ENCODE measurements around the gene RIMS1.

Gene RIMS1

DNA sequence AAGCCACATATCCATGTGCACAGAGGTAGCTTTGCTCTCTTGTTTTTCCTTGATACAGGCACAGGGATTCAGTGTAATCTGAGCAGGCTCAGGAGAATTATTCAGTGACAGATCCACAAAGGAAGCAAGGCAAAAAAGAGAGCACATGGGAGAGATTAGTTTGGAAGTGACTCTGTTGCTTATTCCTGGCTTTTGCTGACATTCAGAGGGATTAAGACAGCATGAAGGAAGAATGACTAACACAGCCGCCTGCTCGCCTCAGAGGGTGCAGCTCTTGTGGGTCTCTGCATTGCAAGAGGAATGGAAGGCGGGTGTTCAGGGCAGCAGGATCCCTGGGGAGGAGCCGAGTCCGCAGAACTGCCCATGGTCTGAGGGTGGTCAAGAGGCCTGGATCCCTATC, 532.1 kb downstream of the RIMS1 start:
- no peak for DNase-seq

DNA sequence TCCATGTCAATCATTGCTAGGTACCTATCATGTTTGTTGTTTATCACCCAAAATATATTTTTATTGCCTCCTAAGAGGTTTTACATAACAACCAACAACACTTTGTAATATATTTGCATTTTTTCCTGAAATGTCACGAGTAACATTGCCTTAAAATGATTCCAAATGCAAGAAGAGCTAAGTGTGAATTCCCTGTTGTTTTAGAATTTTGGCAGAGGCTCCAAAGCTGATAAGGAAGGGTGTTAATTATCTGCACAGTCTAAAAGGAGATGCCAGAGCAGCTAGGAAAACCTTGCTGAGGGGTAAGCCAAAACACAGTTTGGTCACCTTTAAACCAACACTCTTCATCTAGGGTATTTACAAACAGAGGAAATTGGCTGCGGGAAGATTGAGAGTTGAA, 533.6 kb downstream of the RIMS1 start:
- no peak for DNase-seq

DNA sequence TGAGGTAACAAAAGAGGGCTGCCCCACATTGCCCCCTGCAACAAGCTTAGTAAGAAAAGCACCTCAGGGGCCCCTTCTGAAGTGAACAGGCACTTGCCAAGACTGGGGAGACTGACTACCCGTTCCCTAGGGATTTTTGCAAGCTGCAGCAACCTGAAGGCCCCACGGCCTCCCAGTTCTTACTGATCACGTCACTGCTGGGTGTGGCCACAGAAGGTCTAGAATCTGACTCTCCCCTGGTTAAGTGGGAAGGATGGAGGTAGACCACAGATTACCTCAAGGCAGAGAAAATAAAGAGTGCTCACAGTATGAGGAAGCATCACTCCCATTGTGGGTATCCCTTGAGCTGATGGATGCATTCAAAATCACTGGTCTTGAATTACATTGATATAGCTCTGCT, 534.1 kb downstream of the RIMS1 start:
- DNase-seq, result no peak

DNA sequence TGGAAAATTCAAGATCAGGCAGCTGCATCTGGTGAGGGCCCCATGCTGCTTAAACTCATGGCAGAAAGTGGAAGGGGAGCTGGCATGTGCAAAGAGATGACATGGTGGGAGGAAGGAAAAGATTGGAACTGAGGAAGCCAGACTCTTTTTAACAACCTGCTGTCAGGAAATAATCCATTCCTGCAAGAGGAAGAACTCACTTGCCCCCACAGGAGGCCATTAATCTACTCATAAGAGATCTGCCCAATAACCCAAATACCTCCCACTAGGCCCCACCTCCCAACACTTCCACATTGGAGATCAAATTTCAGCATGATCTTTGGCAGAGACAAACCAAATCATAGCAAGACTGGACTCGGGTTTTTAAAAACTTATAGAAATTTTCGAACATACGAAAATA, 535.0 kb downstream of the RIMS1 start:
- DNase-seq, result no peak

DNA sequence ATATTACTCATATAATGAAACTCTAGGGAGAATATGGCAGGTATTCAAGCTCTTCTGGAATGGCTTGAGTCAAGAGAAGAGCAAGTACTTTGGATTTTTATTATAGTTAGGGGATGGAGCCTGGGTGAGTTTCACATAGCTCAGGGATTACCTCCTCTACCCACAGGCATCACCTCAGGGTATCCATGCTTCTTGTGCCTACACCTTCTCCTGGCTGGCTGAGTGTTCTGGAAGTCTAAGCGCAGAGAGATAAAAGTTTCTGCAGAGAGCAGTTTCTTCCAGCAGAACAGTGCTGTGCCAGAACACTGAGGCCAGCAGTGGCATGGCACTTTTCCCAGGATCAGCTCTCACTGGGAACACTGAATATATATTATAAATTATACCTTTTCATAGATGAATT, 535.8 kb downstream of the RIMS1 start:
- no peak for DNase-seq

DNA sequence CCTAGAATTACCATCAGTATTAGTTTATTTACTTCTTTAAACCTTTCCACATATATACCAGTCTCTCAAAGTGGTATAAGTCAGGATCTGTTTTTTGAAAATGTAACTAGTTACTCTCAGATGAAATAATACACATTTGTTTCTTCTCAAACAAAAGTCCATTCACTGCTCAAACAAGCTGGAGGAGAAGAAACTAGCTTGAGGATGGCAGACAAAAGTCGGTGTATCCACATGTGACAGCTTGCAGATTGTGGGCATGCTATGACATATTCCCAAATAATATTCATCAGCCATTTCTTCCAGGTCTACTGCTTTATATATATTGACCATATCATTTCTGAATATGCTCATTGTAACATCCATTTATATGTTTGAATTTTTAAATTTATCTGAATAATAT, 538.1 kb downstream of the RIMS1 start:
- no peak for DNase-seq

DNA sequence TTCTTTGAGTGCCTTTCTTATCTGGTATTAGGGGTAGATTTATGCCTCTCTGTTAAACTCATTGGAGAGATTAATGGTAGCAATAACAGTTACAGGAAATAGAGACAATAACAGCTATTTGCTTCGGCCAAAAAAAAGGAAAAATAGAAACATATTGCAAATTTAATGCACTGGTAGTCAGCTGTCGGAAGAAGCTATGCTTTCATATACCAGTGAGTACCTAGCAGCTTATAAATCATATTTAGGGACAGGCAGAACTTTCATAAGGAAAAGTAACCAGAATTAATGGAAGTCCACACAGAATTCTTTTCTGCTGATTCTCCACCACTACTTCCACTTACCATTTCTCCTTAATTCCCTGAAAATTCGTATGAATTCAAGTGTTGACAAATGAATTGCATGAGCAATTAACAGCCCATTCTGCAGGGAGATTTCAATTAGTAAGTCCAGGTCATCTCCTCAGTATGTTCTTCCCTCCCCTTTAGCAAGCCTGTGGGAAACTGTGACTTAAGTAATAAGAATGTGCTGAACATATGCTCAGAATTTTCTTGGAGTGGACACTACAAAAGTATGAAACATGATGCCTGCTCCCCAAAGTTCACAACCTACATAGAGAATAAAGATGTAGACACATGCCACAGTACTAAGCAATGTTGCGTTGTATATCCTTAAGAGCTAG, 538.8 kb downstream of the RIMS1 start:
- DNase-seq, result no peak

DNA sequence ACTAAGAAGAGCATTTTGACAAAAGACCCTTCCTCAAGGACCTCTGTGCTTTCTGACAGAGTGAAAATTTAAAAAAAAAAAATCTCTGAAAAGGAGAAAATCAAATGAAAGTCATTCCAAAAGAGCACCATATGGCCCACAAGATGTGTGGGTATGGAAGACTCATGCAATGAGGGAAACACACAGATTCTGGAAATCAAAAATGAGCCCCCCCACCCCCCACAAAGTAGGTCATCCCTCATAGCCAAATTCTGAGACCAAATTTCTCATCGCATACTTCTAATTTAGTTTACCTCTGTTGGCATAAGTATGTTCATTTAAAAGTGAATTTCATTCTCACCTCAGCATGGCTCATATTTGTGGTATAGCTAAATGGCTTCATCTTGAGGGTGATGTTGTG, 554.3 kb downstream of the RIMS1 start:
- DNase-seq, result no peak

DNA sequence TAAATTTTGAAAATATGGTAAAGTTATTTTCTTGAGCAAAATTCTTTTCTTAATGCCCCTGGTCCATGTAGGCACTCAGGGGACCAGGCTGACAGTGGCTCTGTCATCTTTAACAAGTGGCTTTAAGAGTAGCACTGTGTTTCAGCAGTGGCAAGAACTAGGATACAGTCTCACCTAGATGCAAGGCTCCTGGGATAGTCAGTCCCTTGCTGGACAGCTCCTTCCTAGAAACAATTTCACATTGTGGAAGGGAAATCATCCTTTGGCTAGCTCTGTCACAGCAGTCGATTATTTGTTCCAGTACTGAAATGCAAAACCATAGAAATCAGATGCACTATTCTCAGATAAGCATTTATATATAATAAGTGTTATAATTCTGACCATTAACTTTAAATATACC, 560.1 kb downstream of the RIMS1 start:
- DNase-seq, result no peak

Measured in CD4-positive, alpha-beta T cell treated with Interleukin-12 subunit alpha and Interleukin-12 subunit beta, for 1 hour (primary cell).